ENCODE results near the gene PRPF6.

PRPF6 gene

DNA sequence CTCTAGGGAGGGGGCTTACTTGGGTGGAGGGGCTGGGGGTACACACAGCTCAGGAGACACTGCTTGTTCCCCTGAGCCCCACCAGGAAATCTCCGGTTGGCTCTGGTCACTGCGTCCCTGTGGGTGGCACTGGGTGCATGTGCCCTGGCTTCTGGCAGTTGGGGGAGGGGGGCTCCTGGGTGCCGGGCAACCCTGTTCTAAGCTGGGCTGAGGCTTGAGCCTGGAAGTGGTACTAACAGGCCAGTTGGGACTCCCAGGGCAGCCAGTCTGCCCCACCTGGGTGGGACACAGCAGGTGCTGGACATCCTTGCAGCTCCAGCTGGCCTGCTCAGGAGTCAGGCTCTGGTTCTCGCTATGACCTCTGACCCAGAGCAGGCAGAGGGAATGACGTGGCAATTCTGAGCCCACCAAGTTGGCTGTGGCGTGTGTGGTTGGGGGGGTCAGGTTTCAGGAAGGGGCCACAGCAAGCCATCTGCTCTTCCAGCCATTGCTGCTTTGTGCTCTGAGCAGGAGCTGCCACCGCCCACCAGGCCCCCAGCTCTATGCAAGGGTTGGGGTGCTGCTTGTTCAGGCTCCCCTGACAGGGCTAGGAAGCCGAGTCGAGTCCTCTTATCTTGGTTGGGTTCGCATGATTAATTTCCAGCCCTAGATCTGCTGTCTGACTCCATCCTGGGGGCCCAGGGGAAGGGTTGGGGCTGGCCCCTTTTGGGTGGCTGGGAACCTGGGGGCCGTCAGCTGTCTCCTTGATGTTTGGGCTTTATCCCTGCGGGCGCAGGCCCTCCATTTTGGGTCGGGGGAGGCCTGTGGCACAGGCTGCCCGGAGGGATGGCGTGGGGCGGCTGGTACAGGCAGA lies 55.6 kb downstream of the PRPF6 start:
- no peak for FAIRE-seq

DNA sequence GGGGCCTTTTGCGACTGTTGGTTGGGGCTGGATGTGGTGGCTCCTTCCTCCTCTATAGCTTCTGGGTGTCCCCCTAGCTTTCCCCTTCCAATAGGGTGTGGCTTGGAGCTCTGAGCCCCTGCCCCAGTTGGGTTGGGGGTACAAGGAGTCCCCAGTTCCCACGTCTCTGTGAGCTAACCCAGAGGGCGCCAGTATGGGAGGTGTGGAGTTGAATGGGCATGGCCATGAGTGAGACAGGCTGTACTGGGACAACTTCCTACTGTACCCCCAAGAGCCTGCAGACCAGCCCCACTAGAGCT lies 56.2 kb downstream of the PRPF6 start:
- FAIRE-seq: no peak

DNA sequence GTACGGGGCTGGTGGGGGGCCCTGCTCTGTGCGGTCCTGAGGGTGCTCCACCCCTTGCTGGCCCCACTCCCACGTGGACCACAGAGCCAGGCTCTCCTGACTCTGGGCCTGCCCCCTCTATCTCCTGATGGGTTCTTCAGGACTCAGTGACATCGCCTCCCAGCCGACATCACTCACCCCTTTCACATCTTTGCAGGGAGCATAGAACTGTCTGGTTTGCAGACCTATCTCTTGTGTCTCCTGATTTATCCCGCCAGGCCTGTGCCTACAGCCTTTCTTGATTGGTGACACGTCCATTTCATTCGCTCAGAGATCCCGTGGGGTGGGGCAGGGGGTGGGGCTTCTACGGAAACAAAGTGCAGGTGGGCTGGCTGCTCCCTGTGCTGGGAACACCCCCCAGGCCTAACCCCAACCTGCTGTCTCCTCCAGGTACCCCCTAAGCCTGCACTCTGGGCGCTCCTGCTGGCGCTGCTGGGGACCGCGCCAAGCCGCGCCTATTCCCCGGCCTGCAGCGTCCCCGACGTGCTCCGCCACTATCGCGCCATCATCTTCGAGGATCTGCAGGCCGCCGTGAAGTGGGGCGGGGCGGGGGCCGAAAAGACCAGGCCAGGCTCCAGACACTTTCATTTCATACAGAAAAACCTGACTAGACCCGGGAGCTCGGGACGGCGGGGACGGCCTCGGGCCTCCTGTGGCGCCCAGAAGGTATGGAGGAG lies 56.7 kb downstream of the PRPF6 start:
- FAIRE-seq: no peak

DNA sequence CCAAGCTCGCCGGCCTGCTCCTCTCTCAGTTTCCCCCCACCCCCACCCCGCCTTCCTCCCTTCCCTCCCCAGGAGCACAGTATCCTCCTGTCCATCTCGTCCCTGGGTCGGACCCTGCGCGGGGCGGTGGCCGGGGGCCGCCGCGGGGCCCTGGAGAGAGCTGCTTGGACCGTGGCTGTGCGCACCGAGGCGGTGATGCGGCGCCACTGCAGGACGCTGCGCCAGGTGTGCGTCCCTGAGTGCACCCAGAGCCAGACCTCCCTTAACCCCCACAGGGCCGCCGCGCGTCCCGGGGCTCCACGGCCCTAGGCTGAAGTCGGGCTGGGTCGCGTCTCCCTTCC lies 57.3 kb downstream of the PRPF6 start:
- FAIRE-seq: no peak

DNA sequence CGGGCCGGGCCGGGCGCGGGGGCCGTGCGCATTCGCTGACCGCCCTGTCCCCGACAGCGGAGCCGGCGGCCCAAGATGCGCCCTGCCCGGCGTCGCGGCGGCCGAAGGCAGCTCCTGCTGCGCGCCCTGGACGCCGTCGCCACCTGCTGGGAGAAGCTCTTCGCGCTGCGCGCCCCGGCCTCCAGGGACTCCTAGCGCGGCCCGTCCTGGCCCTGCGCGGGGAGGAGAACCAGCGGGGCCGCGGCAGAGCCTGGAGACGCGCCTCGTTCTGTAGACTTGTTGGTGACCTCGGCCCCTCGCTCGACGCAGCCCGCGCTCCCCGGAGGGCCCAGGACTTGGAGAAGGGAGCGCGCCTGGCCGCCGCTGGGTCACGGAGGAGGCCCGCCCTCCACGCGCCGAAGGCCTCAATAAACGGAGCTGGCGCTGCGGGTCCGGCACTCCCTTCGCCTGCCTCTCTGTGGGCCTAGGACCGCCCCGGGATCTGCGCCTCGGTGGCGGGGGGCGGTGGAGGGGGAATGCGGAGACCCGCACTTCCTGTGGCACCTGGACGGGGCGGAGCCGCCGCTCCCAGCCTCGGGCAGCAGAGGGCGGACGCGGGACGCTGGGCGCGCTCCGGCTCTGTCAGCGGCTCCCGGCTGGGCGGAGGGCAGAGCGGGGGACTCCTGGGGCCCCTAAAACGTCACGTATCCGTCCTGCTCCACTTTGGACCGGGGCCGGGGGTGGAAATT lies 57.8 kb downstream of the PRPF6 start:
- FAIRE-seq: no peak

DNA sequence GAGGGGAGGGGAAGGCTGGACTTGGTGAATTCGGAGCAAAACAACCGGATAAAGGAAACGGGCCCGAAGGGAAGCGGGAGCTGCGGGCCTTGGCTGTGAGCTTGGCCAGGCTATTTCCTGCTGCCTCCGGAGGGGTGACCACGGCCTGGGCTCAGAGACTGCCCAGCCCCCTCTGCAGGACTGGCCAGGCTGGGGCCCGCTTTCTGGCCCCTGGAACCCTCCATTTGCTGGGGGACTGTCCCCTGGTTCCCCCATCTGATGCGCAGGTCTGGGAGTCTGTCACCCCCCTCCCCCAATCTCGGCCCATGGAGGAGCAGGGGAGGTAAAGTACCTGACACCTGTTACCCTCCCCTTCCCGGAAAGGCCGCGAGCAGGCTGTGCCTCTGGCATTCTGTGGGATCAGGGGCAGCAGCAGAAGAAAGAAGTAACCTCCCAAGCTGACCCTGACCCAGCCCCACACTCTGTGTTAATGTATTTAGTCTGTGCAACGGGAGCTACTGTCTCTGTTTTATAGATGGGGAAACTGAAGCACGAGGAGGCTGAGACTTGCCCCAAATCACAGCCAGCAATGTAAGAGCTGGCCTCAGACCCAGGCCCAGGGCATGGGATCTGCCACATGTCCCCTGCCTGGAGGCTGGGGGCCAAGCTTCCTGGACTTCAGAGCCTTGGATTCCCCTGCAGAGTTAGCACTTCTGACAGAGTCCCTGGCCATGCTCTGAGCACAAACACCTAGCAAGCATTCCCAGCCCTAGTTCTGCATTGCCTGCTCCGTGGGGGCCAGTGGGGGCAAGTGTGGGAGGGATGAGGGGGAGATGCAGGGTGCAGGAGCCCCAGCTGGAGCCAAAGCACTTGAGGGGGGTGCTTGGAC lies 58.6 kb downstream of the PRPF6 start:
- FAIRE-seq: no peak

DNA sequence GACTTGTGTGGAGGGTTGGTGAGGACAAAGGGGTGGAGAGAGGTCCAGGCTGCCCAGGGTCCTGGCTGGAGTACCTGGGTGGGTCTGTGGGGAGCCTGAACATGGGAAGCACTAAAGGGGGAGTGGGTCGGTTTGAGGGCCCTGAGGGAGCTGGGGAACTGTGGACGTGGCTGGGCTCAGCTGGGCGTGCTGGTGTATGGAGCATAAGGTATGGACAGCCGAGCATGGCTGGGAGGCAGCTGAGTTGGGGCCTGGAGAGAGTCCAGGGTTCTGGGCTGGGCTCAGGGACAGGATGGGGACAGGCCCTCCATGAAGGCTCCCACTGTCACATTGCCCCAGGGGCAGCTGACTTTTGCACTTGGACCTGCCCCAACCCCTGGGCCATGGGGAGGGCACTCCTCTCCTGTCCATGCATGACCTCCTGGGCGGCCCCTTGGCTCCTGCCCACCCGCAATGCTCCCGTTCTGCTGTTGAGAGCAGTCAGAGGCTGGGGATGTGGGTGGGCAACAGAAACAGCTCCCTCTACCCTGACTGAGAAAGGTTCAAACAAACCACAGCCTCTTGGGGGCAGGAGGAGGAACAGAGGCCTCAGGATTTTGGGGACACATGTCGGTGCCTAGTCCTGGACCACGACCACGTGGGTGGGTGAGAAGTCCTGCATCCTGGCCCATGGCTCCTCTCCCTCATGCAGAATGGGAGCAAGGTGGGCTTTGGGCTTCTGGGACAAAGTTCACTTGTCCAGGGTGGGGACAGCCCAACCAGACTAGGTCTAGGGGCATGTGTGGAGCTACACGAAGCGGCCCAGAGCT lies 59.5 kb downstream of the PRPF6 start:
- no peak for FAIRE-seq

DNA sequence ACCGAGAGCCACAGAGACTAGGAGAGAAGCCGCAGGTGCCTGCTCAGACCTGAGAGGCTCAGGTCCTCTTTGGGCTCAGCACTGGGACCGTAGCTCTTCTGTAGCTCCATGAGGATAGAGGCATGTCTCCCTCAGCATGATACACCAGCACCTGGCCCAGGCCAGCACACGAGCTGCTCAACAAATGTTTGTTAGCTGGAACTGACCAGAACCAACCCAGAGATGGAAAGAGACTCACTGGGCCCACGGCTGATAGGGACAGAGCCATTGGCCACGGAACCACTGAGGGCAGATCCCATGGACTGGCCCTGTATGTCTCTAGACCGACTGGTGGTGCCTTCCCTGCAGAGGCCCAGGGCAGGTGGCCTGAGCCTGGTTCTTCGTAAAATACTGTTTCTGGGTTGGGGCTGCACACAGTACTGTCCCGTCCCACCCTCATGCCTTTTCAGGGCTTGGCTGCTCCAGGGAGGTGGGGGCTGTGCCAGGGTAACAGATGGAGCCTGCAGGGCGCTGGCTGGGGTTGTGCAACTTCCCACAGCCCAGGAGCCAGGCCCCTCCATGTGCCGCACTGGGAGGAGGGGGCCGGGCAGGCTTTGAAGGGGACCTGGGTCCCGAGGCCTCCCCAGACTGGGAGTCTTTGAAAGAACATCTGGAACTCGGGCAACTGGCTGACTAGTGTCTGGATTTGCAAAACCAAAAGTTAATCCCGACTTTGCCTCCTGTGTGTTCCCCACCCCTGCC lies 60.3 kb downstream of the PRPF6 start:
- FAIRE-seq: no peak

DNA sequence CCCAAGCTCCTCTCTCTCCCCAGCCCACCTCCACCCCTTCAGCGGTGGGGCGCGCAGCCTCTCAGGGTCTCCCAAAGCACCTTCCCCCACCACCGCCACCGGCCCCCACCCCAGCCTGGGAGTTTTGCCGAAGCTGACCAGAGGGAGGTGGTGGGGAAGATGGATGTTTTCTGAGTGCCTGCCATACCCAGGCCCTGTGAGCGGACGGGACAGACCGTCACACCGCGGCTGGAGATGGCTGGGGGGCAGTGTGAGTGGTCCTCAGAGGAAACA lies 60.8 kb downstream of the PRPF6 start:
- no peak for FAIRE-seq

DNA sequence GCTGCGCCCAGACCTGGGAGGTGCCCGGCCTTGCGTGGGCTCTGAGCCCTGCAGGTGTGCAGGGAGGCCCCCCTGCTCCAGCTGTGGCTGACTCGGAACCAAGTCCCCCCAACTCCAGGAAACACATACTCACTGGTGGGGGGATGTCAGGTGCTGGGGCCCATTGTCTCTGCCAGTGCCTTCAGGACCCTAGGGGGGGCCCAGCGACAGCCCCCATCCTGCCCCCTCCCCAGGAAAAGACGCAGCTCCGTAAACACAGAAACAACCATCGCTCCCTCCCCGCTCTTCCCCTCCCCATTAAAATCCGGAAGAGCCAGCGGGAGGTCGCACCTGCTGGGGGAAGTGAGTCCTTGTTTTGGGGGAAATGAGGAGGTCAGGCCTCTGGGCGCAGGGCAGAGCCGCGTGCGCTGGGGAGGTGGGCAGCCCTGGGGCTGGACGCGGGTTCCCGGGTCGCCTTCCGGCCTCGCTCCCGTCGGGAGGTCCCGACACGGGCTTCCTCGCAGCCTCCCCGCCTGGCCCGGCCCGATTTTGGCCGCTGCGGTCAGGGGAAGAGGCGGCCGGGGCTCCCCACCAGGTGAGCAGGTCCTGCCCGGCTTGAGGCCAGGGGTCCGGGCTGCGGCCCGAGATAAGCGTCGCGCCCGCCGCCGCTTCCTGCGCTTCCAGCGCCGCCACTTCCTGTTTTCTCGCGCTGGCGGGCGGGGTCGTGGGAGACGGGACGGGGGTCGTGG lies 61.3 kb downstream of the PRPF6 start:
- FAIRE-seq: no peak

DNA sequence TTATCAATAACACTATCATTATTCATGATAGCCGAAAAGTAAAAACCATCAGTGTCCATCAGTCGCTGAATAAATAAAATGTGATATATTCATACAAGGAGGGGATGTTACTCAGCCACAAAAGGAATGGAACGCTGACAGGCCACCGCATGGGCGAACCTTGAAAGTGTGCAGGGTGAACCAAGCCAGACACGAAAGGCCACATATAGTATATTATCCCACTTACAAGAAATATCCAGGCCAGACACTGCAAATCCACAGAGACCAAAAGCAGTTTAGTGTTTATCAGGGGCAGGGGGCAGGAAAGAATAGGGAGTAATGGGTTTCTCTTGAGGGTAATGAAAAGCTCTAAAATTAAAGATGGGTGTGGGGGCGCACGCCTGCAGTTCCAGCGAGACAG lies 62.8 kb downstream of the PRPF6 start:
- FAIRE-seq: no peak

DNA sequence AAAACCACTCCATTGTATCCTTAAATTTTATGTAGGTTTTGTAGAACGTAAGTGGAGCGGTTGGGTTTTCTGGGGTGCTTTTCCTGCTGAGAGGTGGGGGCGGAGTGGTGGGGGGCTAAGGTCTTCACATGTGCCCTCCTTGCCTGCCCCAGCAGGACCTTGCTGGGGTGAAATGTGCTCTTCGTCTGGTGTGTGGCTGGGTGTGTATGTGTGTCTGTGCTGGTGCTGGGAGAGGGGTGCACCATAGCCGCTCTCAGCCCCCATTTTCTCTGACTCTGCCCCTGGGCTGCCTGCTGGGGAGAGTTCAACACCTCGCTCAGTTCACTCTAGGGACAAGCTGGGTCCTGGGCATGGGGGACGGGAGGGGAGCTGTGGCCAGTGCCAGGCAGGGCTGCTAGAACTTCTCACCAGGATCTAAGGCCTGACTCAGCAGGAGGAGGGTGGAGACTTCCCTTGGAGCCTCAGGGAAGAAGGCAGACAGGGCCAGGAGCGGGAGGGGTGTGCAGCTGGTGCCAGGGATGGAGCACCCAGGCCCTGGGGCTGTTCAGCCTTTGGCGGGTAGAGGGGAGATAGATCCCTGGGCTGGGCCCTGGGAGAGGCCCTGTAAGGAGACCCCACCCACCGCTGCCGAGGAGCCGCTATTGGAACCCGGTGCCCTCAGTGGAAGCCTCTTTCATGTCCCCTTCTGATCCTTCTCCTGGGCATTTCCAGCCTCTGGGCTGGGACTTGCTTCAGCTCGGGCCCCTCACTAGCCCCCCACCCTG lies 63.7 kb downstream of the PRPF6 start:
- FAIRE-seq: no peak

DNA sequence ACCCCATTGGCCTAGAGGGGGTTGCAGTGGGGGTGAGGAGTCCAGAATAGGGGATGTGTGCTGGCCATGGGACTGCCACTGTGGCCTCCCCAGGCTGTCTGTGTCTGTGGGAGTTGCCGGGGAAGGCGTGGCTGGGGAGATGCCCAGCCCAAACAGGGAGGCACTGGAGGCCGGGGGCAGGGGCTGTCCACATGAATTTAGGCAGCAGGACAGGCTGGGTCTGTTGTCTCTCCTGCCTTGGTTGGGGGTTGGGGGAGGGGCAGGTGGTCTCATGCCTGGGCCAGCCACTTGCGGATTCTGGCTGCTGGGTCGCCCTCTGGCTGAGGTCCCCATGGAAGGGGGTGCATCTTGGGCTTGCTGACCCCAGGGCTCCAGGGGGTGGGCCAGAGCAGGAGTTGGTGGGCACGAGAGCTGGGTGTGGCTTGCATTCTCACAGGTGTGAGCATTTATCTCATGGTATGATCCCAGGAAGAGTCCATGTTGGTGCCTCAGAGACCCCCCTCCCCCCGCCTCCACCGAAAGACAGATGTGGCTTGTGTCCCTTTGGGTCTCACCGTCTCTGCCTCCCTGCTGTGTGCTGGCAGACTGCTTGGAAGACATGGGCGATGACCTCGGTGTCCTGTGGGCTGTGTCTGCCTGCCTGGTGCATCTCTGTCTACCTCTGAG lies 64.5 kb downstream of the PRPF6 start:
- FAIRE-seq: no peak

DNA sequence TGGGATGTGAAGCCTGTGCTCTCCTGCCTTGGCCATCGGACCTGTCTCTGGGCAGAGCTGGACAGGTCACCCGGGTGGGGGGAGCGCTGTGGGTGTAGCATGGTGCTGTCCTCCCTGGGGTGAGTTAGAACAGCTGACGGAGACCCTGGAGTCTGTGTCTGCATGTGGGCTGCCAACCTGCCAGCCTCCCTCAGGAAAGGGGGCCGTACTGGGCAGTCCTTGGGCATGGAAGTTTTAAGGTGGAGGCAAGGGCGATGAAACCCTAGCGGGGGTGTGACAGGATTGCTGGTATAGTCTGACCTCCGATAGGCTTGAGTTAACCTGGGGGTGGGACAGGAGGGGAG lies 66.1 kb downstream of the PRPF6 start:
- no peak for FAIRE-seq

DNA sequence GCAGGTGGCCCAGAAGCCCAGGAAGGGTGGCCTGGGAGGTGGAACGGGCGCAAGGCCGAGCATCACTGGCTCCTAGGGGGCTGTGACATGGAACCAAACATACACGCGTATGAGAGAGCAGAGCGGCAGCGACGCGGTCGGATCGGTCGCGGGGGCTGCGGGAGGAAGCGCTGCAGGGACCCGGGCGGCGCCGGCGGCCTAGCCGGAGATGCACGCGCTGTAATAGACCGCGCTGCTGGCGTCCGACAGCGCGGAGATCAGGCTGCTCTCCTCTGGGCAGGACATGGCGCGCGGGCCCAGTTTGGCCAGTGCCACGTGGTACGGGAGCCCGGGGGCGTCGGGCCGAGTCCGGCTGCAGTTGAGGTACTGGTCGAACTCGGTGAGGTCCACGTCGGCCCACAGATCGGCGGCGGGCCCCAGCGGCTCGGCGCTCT lies 67.1 kb downstream of the PRPF6 start:
- FAIRE-seq: no peak

DNA sequence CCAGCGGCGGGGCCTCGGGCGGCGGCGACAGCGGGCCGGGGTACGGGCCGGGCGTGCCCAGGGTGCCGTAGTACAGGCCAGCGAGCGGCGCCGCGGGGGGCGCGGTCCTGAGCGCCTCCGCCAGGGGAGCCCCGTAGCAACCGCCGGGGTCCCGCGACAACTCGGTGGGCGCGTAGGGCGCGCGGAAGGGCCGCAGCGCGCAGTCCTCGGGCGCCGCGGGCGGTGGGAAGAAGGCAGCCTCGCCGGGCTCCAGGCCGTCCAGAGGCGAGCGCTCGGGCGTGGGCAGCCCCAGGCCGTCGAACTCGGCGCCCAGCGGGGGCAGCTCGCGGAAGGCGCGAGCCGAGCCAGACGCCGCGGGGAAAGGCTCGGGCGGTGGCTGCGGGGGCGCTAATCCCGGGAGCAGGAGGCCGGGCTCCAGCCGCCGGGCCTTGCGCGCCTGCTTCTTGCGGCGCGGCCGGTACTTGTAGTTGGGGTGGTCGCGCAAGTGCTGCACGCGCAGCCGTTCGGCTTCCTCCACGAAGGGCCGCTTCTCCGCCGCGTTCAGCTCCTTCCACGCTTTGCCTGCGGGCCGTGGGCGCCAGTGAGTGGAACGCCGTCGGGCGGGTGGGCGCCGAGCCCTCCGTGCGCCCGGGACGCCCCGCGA lies 67.6 kb downstream of the PRPF6 start:
- FAIRE-seq: no peak

DNA sequence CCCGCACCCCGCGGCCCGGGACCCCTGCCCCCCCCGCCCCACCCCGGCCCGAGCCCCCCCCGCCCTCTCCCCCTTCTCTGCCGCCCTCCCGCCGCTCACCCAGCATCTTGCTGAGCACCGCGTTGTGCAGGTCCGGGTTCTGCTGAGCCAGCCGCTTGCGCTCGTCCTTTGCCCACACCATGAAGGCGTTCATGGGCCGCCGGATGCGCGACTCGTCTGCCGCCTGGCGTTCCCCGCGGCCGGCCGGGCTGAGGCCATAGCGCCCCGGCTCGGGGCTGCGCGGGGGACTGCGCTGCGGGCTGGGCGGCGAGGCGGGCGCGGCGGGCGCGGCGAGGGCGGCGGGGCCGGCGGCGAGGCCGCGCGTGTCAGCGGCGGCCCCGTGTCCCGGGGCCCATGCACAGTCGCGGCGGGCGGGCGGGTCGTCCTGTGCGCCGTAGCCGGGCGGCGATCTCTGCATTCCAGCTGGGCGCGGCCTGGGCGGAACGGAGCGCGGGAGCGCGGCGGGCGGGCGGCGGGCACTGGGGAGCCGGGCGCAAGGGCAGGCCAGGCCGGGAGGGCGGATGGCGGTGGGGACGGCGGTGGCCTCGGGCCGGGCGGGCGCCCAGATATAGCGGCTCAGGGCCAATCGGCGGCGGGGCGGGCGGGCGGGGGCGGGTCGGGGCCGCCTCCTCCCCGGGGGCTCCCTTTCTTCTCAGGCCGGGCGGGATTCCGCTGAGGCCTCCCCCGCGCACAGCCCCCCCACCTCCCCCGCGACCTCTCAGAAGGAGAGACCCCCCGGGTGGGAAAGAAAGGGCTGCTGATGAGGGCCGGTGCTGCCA lies 68.3 kb downstream of the PRPF6 start, which contains the start of gene SOX18:
SOX18 (minus strand) TSS at position 580 of the 818 bp plus-strand sequence; CDS start at position 457, 123 bp downstream.
- FAIRE-seq: no peak

DNA sequence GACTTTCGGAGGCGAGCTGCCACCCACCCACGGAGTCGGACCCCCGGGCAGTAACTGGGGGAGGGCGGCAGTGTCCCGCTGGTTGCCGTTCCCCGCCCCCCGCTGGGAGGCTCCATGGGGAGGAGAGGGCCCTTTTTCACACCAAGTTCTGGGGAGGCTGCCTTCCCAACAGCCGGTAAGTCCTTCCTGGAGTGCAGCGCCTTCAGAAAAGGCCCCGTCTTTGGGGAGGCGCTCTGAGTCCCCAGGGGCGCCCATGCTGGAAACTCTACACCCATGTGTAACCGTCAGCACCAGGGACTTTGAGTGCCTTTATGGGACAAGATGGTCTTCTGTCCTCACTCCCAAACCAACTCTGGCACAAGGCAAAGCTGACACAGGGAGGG lies 68.9 kb downstream of the PRPF6 start:
- FAIRE-seq: no peak

All from colon (tissue), 2 donors.